HEK293T (cell line): Measurements from ENCODE around the gene ACOT7.

Experiments used
- BHLHE40 ChIP-seq: fragments of 450-650 bp; IDR thresholded peaks from 2 replicates; pipeline ENCODE4 v1.6.1; 2016; ENCODE audit warnings: mild to moderate bottlenecking, moderate library complexity, borderline replicate concordance
- FOXA1 ChIP-seq: fragments of 450-650 bp; IDR thresholded peaks from 2 replicates; pipeline ENCODE4 v1.6.1; 2016; ENCODE audit warnings: mild to moderate bottlenecking
- FOXK2 ChIP-seq: fragments of 450-650 bp; IDR thresholded peaks from 2 replicates; pipeline ENCODE4 v1.6.1; 2016; ENCODE audit warnings: mild to moderate bottlenecking
- FOXM1 ChIP-seq: fragments of 450-650 bp; IDR thresholded peaks from 2 replicates; pipeline ENCODE4 v1.6.1; 2017; ENCODE audit warnings: mild to moderate bottlenecking, borderline replicate concordance
- HDGF ChIP-seq: fragments of 450-650 bp; IDR thresholded peaks from 2 replicates; pipeline ENCODE4 v1.6.1; 2017; ENCODE audit warnings: antibody characterized with exemption, borderline replicate concordance
- NFRKB ChIP-seq: fragments of 450-650 bp; IDR thresholded peaks from 2 replicates; pipeline ENCODE4 v1.6.1; 2016; ENCODE audit warnings: mild to moderate bottlenecking, moderate library complexity
- PKNOX1 ChIP-seq: fragments of 450-650 bp; IDR thresholded peaks from 2 replicates; pipeline ENCODE4 v1.6.1; 2016
- SP1 ChIP-seq: fragments of 450-650 bp; IDR thresholded peaks from 2 replicates; pipeline ENCODE4 v1.6.1; 2017
- SUZ12 ChIP-seq: fragments of 450-650 bp; IDR thresholded peaks from 2 replicates; pipeline ENCODE4 v1.6.1; 2016; ENCODE audit warnings: mild to moderate bottlenecking
- ZNF384 ChIP-seq: fragments of 450-650 bp; IDR thresholded peaks from 2 replicates; pipeline ENCODE4 v1.6.1; 2016

GRCh38 chr1:6313393-6314200 lies 80.0 kb downstream of the ACOT7 start:
- TF ChIP-seq ZNF384 (no peak), SP1 (no peak), FOXM1 (no peak), FOXK2 (no peak), PKNOX1 (no peak), BHLHE40 (no peak), HDGF (no peak), FOXA1 (no peak), SUZ12 (no peak), NFRKB (no peak)
